Left lung (tissue), 10 donors: ENCODE data around the gene NEURL1B. TPM values are rescaled to one million over a fixed set of nuclear protein-coding genes. Genes with fewer than 3 reads are reported as not detected.

Source experiments
- ATAC-seq: fragments of 200-7000 bp; cut with Tn5 transposase; one replicate; pipeline ENCODE4 v1.9.1; 2020; ENCODE audit warnings: moderate library complexity
- DNase-seq, 4 donors: peaks; one replicate each; pipeline ENCODE4 v3.0.0-alpha.2; 2013 to 2020
- H3K27ac ChIP-seq, 2 donors: fragments of 200-600 bp; sonication (generic) in 1 of 2; one replicate each; pipeline versions ENCODE4 v1.5.0 to v1.8.0; 2020 to 2021
- H3K27me3 ChIP-seq, 2 donors: fragments of 200-600 bp; sonication (generic) in 1 of 2; one replicate each; pipeline versions ENCODE4 v1.5.0 to v1.8.0; 2020 to 2021
- H3K36me3 ChIP-seq, 2 donors: fragments of 200-600 bp; sonication (generic) in 1 of 2; one replicate each; pipeline versions ENCODE4 v1.5.0 to v1.8.0; 2020 to 2021
- H3K4me1 ChIP-seq, 2 donors: fragments of 200-600 bp; one replicate each; pipeline ENCODE4 v1.8.0; 2021
- H3K4me3 ChIP-seq, 2 donors: fragments of 200-600 bp; sonication (generic) in 1 of 2; one replicate each; pipeline versions ENCODE4 v1.5.0 to v1.8.0; 2020 to 2021; ENCODE audit warnings: mild to moderate bottlenecking in 1 of 2
- H3K9me3 ChIP-seq, 2 donors: fragments of 200-600 bp; sonication (generic) in 1 of 2; one replicate each; pipeline versions ENCODE4 v1.5.0 to v1.8.0; 2020 to 2021
- intact Hi-C, 2 donors: fragments of 100-400 bp; cut with DNase I; formaldehyde crosslinking; loops; one replicate each; pipeline versions ENCODE4 v1.11.2 to v1.14.2; 2022
- polyA plus RNA-seq, 6 donors: library from polyadenylated mRNA; unstranded; fragments of 120-200 nt; gene quantifications; one replicate each; pipeline ENCODE4 v1.2.1, GENCODE V29; 2013; ENCODE audit not compliant: insufficient read length in 6 of 6
- total RNA-seq, 2 donors: library from RNA; stranded (reverse); fragmentation: NEBNext Ultra II Directional; extraction: Animal tissue kit (Norgen Biotek cat#: 25700); gene quantifications; one replicate each; pipeline ENCODE4 v1.2.1, GENCODE V29; 2021
- TF ChIP-seq, protein P1 (sequence below), 2 donors: fragments of 200-600 bp; sonication (generic) in 1 of 2; IDR thresholded peaks; one replicate each; pipeline versions ENCODE4 v1.5.0 to v1.8.0; 2021; ENCODE audit warnings: antibody characterized with exemption in 2 of 2
- donor health status: DM: no; HTN: yes; CAD: no.
- donor health status: DM: no; HTN: no; CAD: no.

NEURL1B gene
- total and polyA plus RNA-seq, 8 donors, result 11.8 to 34.1 (median 29.1) TPM

DNA sequence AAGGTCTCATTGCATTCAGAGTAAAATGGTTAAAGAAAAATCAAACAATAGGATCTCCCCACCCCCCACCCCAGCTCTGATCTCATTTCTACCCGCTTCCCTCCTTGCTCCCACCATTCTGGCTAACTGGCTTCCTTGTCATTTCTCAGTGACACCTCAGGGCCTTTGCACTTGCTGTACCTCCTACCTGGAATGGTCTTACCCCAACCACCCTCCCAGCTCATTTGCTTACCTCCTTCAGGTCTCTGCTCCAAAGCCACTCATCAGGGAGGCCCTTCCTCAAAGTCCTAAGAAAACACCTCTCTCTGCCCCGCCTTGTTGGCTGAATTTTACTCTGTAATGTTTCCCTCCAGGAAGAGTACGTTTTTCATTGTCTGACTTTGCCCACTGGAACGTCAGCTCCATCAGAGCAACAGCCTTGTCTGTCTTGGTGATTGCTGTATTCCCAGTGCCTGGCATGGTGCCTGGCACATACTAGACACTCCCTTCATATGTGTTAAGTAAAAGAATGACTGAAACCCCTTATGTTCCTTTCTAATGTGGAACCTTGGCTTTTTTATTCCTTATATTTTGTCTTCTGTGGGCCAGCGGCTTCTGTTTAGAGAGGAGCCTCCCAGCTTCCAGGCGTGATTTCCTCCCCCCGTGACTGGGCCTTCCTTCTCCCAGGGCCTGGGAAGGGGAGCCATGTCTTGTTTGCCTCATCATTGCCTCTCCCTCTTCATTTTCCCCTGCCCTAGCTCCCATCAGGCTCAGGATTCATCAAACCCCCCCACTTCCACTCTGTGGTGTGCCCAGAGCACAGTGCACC, 26.9 kb downstream of the NEURL1B start:
- Histone ChIP-seq H3K4me1 (peaks cover 3 to 8% of the 10 kb centered on the region in 2 donors), H3K9me3 (no peaks in the 10 kb centered on the region), H3K27me3 (no peaks in the 10 kb centered on the region), H3K27ac (peak overlapping the region in 1 of 2 donors; percentile 53), H3K36me3 (peaks cover 0 to 7% of the 10 kb centered on the region in 2 donors), H3K4me3 (no peak overlapping the region)
- intact Hi-C loops, result no loop called here
- TF ChIP-seq, protein P1, sequence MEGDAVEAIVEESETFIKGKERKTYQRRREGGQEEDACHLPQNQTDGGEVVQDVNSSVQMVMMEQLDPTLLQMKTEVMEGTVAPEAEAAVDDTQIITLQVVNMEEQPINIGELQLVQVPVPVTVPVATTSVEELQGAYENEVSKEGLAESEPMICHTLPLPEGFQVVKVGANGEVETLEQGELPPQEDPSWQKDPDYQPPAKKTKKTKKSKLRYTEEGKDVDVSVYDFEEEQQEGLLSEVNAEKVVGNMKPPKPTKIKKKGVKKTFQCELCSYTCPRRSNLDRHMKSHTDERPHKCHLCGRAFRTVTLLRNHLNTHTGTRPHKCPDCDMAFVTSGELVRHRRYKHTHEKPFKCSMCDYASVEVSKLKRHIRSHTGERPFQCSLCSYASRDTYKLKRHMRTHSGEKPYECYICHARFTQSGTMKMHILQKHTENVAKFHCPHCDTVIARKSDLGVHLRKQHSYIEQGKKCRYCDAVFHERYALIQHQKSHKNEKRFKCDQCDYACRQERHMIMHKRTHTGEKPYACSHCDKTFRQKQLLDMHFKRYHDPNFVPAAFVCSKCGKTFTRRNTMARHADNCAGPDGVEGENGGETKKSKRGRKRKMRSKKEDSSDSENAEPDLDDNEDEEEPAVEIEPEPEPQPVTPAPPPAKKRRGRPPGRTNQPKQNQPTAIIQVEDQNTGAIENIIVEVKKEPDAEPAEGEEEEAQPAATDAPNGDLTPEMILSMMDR (IDR thresholded peaks at IDR 0.05), result no peak
- peak; percentile 37 for ATAC-seq
- no peak for DNase-seq

GRCh38 chr5:172668594-172669071, 27.6 kb downstream of the NEURL1B start:
- no peak for ATAC-seq
- no peaks in the 10 kb centered on the region for H3K9me3 ChIP-seq
- DNase-seq, result no peak
- intact Hi-C loops, result no loop called here
- TF ChIP-seq, protein P1 (IDR thresholded peaks at IDR 0.05), result no peak
- H3K27ac ChIP-seq, result peak overlapping the region in 1 of 2 donors; percentile 53
- peaks cover 0 to 7% of the 10 kb centered on the region in 2 donors for H3K36me3 ChIP-seq
- H3K27me3 ChIP-seq, result no peaks in the 10 kb centered on the region
- H3K4me3 ChIP-seq, result no peak overlapping the region
- peaks cover 3 to 7% of the 10 kb centered on the region in 2 donors for H3K4me1 ChIP-seq

DNA sequence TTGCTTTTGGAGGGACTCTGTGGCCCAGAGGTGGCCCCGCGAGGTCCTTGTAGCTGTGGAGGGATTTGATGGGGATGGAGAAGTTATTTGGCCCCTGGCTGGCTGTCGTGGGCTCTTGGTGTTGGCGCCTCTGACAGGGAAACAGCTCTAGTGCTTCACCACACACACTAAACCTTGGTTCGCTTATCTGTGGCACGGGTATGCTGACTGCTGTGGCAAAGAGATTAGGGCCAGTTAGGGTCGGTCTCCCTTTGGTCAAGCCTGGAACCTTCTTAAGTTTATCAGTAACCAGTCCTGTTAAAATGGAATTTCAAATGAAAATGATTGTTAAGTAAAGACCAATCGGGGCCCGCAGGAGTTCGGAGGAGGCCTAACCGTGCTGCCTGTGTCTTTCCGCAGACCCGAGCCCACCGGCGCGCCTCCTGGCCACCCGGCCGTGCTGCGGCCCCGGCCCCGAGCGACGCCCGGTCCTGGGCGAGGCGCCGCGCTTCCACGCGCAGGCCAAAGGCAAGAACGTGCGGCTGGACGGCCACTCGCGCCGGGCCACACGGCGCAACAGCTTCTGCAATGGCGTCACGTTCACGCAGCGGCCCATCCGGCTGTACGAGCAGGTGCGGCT, 28.4 kb downstream of the NEURL1B start:
- Histone ChIP-seq H3K27me3 (no peaks in the 10 kb centered on the region), H3K4me1 (no peaks in the 10 kb centered on the region), H3K9me3 (no peaks in the 10 kb centered on the region), H3K4me3 (no peak overlapping the region), H3K36me3 (peaks cover 0 to 7% of the 10 kb centered on the region in 2 donors), H3K27ac (peak overlapping the region in 1 of 2 donors; percentile 53)
- ATAC-seq, result no peak
- TF ChIP-seq, protein P1 (IDR thresholded peaks at IDR 0.05), result no peak
- no peak for DNase-seq
- intact Hi-C loops, result no loop called here

DNA sequence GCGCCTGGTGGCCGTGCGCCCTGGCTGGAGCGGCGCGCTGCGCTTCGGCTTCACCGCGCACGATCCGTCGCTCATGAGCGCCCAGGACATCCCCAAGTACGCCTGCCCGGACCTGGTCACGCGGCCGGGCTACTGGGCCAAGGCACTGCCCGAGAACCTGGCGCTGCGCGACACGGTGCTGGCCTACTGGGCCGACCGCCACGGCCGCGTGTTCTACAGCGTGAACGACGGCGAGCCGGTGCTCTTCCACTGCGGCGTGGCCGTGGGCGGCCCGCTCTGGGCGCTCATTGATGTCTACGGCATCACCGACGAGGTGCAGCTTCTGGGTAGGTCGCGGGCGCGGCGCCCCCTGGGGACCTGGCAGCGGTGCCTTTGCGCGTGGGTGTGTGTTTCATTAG, 28.9 kb downstream of the NEURL1B start:
- no peak overlapping the region for H3K4me3 ChIP-seq
- no peak for ATAC-seq
- intact Hi-C loops, result no loop called here
- H3K27me3 ChIP-seq, result no peaks in the 10 kb centered on the region
- DNase-seq, result no peak
- H3K4me1 ChIP-seq, result no peaks in the 10 kb centered on the region
- H3K27ac ChIP-seq, result no peak overlapping the region
- H3K36me3 ChIP-seq, result peaks cover 0 to 7% of the 10 kb centered on the region in 2 donors
- TF ChIP-seq, protein P1 (IDR thresholded peaks at IDR 0.05), result no peak
- H3K9me3 ChIP-seq, result no peaks in the 10 kb centered on the region

- Histone ChIP-seq H3K4me3 (no peak overlapping the region), H3K9me3 (no peaks in the 10 kb centered on the region), H3K36me3 (peaks cover 0 to 7% of the 10 kb centered on the region in 2 donors), H3K27ac (no peak overlapping the region), H3K4me1 (no peaks in the 10 kb centered on the region), H3K27me3 (no peaks in the 10 kb centered on the region)
- intact Hi-C loops, result no loop called here
- no peak for DNase-seq
- ATAC-seq, result no peak
- TF ChIP-seq, protein P1 (IDR thresholded peaks at IDR 0.05), result no peak
Observed at GRCh38 chr5:172670444-172670843, 29.4 kb downstream of the NEURL1B start.
